Measurements from ENCODE around the gene MACROD1.

Gene MACROD1

GRCh38 chr11:64036087-64037026 is 129.6 kb downstream of the MACROD1 start:
- no peak for DNase-seq (ENCODE audit: low read depth in 2 of 2)

- no peak for DNase-seq (ENCODE audit: low read depth in 2 of 2)
These were observed 130.3 kb downstream of the MACROD1 start, which contains the start of gene FLRT1 for GRCh38 chr11:64035576-64035975. TSS of gene FLRT1 (plus strand) at chr11:64035931. CDS start at chr11:64116268, 80,337 bp downstream.

- DNase-seq (ENCODE audit: low read depth in 2 of 2) = no peak
These were observed 130.8 kb downstream of the MACROD1 start for GRCh38 chr11:64035081-64035524.

GRCh38 chr11:64034411-64034811 is 131.5 kb downstream of the MACROD1 start:
- no peak for DNase-seq (ENCODE audit: low read depth in 2 of 2)

- DNase-seq (ENCODE audit: low read depth in 2 of 2) = no peak
These were observed 133.9 kb downstream of the MACROD1 start for GRCh38 chr11:64032050-64032449.

- no peak for DNase-seq (ENCODE audit: low read depth in 2 of 2)
These were observed 134.9 kb downstream of the MACROD1 start for GRCh38 chr11:64031001-64031400.

GRCh38 chr11:64029773-64030172 is 136.1 kb downstream of the MACROD1 start:
- DNase-seq (ENCODE audit: low read depth in 2 of 2) = no peak

- DNase-seq (ENCODE audit: low read depth in 2 of 2) = no peak
These were observed 137.4 kb downstream of the MACROD1 start for GRCh38 chr11:64028398-64029115.

- no peak for DNase-seq (ENCODE audit: low read depth in 2 of 2)
These were observed 138.1 kb downstream of the MACROD1 start for GRCh38 chr11:64027651-64028397.

- DNase-seq (ENCODE audit: low read depth in 2 of 2) = no peak
These were observed 139.2 kb downstream of the MACROD1 start for GRCh38 chr11:64026575-64027205.

GRCh38 chr11:64025205-64025604 is 140.7 kb downstream of the MACROD1 start:
- no peak for DNase-seq (ENCODE audit: low read depth in 2 of 2)

GRCh38 chr11:64023712-64024710 is 141.9 kb downstream of the MACROD1 start:
- no peak for DNase-seq (ENCODE audit: low read depth in 2 of 2)

GRCh38 chr11:64022125-64022784 is 143.7 kb downstream of the MACROD1 start:
- DNase-seq (ENCODE audit: low read depth in 2 of 2) = no peak

- no peak for DNase-seq (ENCODE audit: low read depth in 2 of 2)
These were observed 144.2 kb downstream of the MACROD1 start for GRCh38 chr11:64021757-64022093.

- DNase-seq (ENCODE audit: low read depth in 2 of 2) = no peak
These were observed 144.7 kb downstream of the MACROD1 start for GRCh38 chr11:64020976-64021756.

- DNase-seq (ENCODE audit: low read depth in 2 of 2) = no peak
These were observed 146.5 kb downstream of the MACROD1 start for GRCh38 chr11:64019106-64020037.

- DNase-seq (ENCODE audit: low read depth in 2 of 2) = no peak
These were observed 147.6 kb downstream of the MACROD1 start for GRCh38 chr11:64018310-64018709.

GRCh38 chr11:64017945-64018224 is 148.0 kb downstream of the MACROD1 start:
- no peak for DNase-seq (ENCODE audit: low read depth in 2 of 2)
